HEK293 (cell line): ENCODE results near the gene OTUD6A.

Experiments used
- CTCF ChIP-seq: fragments of 450-650 bp; formaldehyde crosslinking; IDR thresholded peaks from 2 replicates; pipeline ENCODE4 v1.5.1; 2016; ENCODE audit warnings: missing biosample characterization, missing genetic modification characterization
- REST ChIP-seq: fragments of 450-650 bp; formaldehyde crosslinking; IDR thresholded peaks from 2 replicates; pipeline ENCODE4 v1.5.1; 2016; ENCODE audit warnings: missing biosample characterization, missing genetic modification characterization
- ZFP41 ChIP-seq: fragments of 450-650 bp; formaldehyde crosslinking; IDR thresholded peaks from 2 replicates; pipeline ENCODE4 v1.5.1; 2016; ENCODE audit warnings: missing biosample characterization, missing genetic modification characterization, borderline replicate concordance
- ZNF121 ChIP-seq: fragments of 450-650 bp; formaldehyde crosslinking; IDR thresholded peaks from 2 replicates; pipeline ENCODE4 v1.5.1; 2016; ENCODE audit warnings: missing biosample characterization, missing genetic modification characterization
- ZNF138 ChIP-seq: fragments of 450-650 bp; formaldehyde crosslinking; IDR thresholded peaks from 2 replicates; pipeline ENCODE4 v1.5.1; 2016; ENCODE audit warnings: missing biosample characterization, missing genetic modification characterization, borderline replicate concordance
- ZNF146 ChIP-seq: fragments of 450-650 bp; formaldehyde crosslinking; IDR thresholded peaks from 2 replicates; pipeline ENCODE4 v1.5.1; 2016; ENCODE audit warnings: missing biosample characterization, missing genetic modification characterization
- ZNF311 ChIP-seq: fragments of 450-650 bp; formaldehyde crosslinking; IDR thresholded peaks from 2 replicates; pipeline ENCODE4 v1.5.1; 2017; ENCODE audit warnings: missing biosample characterization, missing genetic modification characterization, borderline replicate concordance
- ZNF366 ChIP-seq: fragments of 450-650 bp; formaldehyde crosslinking; conservative IDR thresholded peaks from 2 replicates; pipeline ENCODE4 v1.5.1; 2016; ENCODE audit warnings: missing biosample characterization, missing genetic modification characterization
- ZNF530 ChIP-seq: fragments of 450-650 bp; formaldehyde crosslinking; IDR thresholded peaks from 2 replicates; pipeline ENCODE4 v1.5.1; 2016; ENCODE audit warnings: low read depth, missing biosample characterization, missing genetic modification characterization
- ZNF561 ChIP-seq: fragments of 450-650 bp; IDR thresholded peaks from 2 replicates; pipeline ENCODE4 v1.5.1; 2018; ENCODE audit warnings: missing biosample characterization, missing genetic modification characterization, borderline replicate concordance
- ZNF670 ChIP-seq: fragments of 450-650 bp; formaldehyde crosslinking; IDR thresholded peaks from 2 replicates; pipeline ENCODE4 v1.5.1; 2016; ENCODE audit warnings: missing biosample characterization, missing genetic modification characterization, low read depth
- ZNF792 ChIP-seq: fragments of 450-650 bp; formaldehyde crosslinking; IDR thresholded peaks from 2 replicates; pipeline ENCODE4 v1.5.1; 2016; ENCODE audit warnings: missing biosample characterization, missing genetic modification characterization

- TF ChIP-seq ZNF121 (tag by site-specific recombination) (no peak), CTCF (tag by site-specific recombination) (no peak), ZNF530 (tag by site-specific recombination) (no peak), ZNF311 (no peak), ZFP41 (tag by site-specific recombination) (no peak), REST (tag by site-specific recombination) (no peak), ZNF670 (tag by site-specific recombination) (no peak), ZNF561 (tag by site-specific recombination) (no peak), ZNF366 (tag by site-specific recombination) (no peak), ZNF792 (no peak), ZNF146 (tag by site-specific recombination) (no peak), ZNF138 (no peak)
Observed at GRCh38 chrX:70022616-70023015, 39.6 kb upstream of the OTUD6A start.
